BE2C (cell line): ENCODE measurements around the gene CNKSR1. TPM values are rescaled to one million over a fixed set of nuclear protein-coding genes. Genes with fewer than 3 reads are reported as not detected.

Source experiments
- DNase-seq: peaks from one replicate; pipeline ENCODE4 v3.0.0-alpha.2; 2020
- H3K27me3 ChIP-seq: fragments of 250-450 bp; sonication (Bioruptor Pico); 2 replicates; pipeline ENCODE4 v1.5.1; 2020; ENCODE audit warnings: mild to moderate bottlenecking
- H3K36me3 ChIP-seq: fragments of 250-450 bp; sonication (Bioruptor Pico); 2 replicates; pipeline ENCODE4 v1.5.1; 2020; ENCODE audit warnings: mild to moderate bottlenecking
- H3K4me1 ChIP-seq: fragments of 250-450 bp; sonication (Bioruptor Pico); 2 replicates; pipeline ENCODE4 v1.5.1; 2020
- H3K4me3 ChIP-seq: 2 replicates; pipeline ENCODE4 v1.5.1; 2011; ENCODE audit warnings: low read depth, low read length
- H3K9me3 ChIP-seq: fragments of 250-450 bp; sonication (Bioruptor Pico); 2 replicates; pipeline ENCODE4 v1.5.1; 2020
- CTCF ChIP-seq: IDR thresholded peaks from 2 replicates; pipeline ENCODE4 v1.5.1; 2012; ENCODE audit warnings: mild to moderate bottlenecking, low read depth, low read length
- polyA plus RNA-seq: library from polyadenylated mRNA; unstranded; fragments of >200 nt; gene quantifications from one replicate; pipeline ENCODE4 v1.2.1, GENCODE V29; 2012; ENCODE audit warnings: low read depth, missing spikeins; ENCODE audit not compliant: insufficient read length, insufficient read depth

The CNKSR1 gene
- 0.36 TPM for polyA plus RNA-seq

- no peak within 1 kb of the TSS for H3K4me3 ChIP-seq
- H3K4me1 ChIP-seq: no peaks in the 10 kb centered on the region
- no peak for TF ChIP-seq CTCF
- no peaks in the 10 kb centered on the region for H3K36me3 ChIP-seq
- H3K27me3 ChIP-seq: no peaks in the 10 kb centered on the region
- no peak for DNase-seq
- H3K9me3 ChIP-seq: no peaks in the 10 kb centered on the region
Observed at GRCh38 chr1:26177182-26177684, at the start of gene CNKSR1. Gene CNKSR1, plus strand, starts transcription at chr1:26177491. Its CDS starts 57 bp downstream, at chr1:26177548.

- no peak overlapping the region for H3K4me3 ChIP-seq
- H3K36me3 ChIP-seq: no peaks in the 10 kb centered on the region
- no peak for TF ChIP-seq CTCF
- H3K9me3 ChIP-seq: no peaks in the 10 kb centered on the region
- no peaks in the 10 kb centered on the region for H3K4me1 ChIP-seq
- H3K27me3 ChIP-seq: no peaks in the 10 kb centered on the region
- DNase-seq: no peak
Observed at GRCh38 chr1:26129778-26130177, 47.5 kb upstream of the CNKSR1 start.

GRCh38 chr1:26130695-26131094 lies 46.6 kb upstream of the CNKSR1 start:
- no peak for TF ChIP-seq CTCF
- no peaks in the 10 kb centered on the region for H3K4me1 ChIP-seq
- H3K9me3 ChIP-seq: no peaks in the 10 kb centered on the region
- DNase-seq: no peak
- H3K4me3 ChIP-seq: no peak overlapping the region
- H3K27me3 ChIP-seq: no peaks in the 10 kb centered on the region
- H3K36me3 ChIP-seq: no peaks in the 10 kb centered on the region

GRCh38 chr1:26132128-26132833 lies 45.0 kb upstream of the CNKSR1 start:
- H3K4me3 ChIP-seq: no peak overlapping the region

GRCh38 chr1:26132834-26133167 lies 44.5 kb upstream of the CNKSR1 start:
- Histone ChIP-seq H3K4me1 (no peaks in the 10 kb centered on the region), H3K9me3 (no peaks in the 10 kb centered on the region), H3K4me3 (no peak overlapping the region), H3K27me3 (no peaks in the 10 kb centered on the region), H3K36me3 (no peaks in the 10 kb centered on the region)
- DNase-seq: no peak
- TF ChIP-seq CTCF: no peak

More at GRCh38 chr1:26132128-26132833, 45.0 kb upstream of the CNKSR1 start:
- H3K9me3 ChIP-seq: no peaks in the 10 kb centered on the region
- no peaks in the 10 kb centered on the region for H3K27me3 ChIP-seq
- TF ChIP-seq CTCF: no peak
- DNase-seq: no peak
- no peaks in the 10 kb centered on the region for H3K4me1 ChIP-seq
- no peaks in the 10 kb centered on the region for H3K36me3 ChIP-seq

GRCh38 chr1:26134466-26134865 lies 42.8 kb upstream of the CNKSR1 start:
- H3K36me3 ChIP-seq: no peaks in the 10 kb centered on the region
- no peak for TF ChIP-seq CTCF
- no peaks in the 10 kb centered on the region for H3K9me3 ChIP-seq
- no peak for DNase-seq
- H3K27me3 ChIP-seq: no peaks in the 10 kb centered on the region
- H3K4me3 ChIP-seq: no peak overlapping the region
- no peaks in the 10 kb centered on the region for H3K4me1 ChIP-seq
